HG03571 (cell line): ENCODE results near the gene CCDC85C.

ENCODE experiments used
- ATAC-seq: cut with Tn5 transposase; IDR thresholded peaks from one replicate; pipeline ENCODE4 v1.9.1; 2021; ENCODE audit not compliant: unreplicated experiment

The CCDC85C gene

DNA sequence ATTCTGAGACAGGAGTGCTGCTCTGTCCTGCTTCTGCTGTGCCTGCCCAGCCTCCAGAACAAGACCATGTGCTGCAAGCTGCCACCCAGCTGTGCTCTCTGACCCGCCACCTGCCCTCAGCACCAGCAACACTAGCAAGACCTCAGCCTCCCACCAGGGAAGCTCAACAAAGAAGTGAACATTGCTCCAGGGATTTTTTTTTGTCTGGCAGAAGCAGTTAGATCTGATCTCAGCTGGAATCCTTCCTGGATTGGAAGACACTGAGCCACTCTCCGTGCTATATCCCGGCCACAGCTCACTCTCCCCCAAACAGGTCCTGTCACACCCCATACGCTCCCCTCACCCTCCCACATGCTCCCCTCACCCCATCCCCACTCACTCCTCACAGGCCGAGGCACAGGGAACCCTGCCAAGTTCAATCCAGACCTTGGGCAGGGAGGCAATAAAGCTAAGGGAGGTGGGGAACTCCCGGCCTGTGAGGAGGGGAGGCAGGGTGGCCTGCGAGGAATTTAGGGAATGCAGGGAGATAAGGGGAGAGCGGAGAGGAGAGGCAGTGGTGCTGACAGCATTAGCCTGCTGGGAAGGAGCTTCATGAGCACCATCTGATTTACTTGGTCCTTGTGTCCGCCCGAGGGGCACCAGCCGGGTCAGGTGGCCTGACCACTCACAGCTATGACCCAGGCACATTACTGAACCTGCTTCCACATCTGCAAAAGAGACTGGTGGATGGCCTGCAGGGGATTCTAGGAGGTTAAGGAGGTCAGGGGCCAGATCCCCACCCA is 29.7 kb downstream of the CCDC85C start:
- no peak for ATAC-seq

GRCh38 chr14:99573436-99574098 is 30.4 kb downstream of the CCDC85C start:
- no peak for ATAC-seq

- no peak for ATAC-seq
These were observed 31.0 kb downstream of the CCDC85C start for GRCh38 chr14:99573000-99573330.

DNA sequence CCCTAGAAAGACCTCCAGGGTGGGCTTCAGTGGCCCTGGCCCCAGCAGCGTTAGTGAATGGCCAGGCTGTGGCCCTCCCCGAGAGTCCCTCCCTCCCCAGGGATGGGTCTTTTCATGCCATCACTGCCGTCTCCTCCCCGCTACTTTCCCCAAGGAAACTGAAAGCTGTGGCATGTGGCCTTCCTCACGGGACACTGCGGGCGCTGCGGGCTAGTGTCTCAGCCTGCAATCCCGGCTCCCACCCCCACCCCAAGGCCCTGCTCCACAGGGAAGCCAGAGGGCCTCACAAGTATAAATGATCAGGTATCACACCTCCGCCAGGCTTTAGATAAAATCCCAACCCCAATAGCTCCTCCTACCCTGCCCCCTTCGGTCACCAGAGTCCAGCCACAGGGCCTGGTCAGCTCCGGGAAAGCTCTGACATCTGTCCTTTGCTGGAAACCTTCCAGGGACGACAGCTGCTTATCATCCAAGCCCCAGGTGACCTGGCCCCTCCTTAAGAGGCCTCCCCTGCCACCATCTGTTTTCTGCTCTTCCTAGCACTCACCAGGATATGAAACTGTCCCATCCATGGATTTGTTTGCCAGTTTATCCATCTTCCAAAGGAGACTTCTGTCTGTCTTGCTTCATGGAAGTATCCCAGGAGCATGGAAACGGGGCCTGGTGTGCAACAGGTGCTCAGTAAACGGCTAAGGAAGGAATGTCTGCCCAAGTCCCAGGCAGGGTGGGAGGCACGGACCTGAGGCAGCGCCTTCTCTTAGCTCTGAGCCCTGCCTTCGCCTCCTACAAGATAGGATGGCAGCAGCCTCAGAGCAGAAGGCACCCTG is 31.6 kb downstream of the CCDC85C start:
- no peak for ATAC-seq

DNA sequence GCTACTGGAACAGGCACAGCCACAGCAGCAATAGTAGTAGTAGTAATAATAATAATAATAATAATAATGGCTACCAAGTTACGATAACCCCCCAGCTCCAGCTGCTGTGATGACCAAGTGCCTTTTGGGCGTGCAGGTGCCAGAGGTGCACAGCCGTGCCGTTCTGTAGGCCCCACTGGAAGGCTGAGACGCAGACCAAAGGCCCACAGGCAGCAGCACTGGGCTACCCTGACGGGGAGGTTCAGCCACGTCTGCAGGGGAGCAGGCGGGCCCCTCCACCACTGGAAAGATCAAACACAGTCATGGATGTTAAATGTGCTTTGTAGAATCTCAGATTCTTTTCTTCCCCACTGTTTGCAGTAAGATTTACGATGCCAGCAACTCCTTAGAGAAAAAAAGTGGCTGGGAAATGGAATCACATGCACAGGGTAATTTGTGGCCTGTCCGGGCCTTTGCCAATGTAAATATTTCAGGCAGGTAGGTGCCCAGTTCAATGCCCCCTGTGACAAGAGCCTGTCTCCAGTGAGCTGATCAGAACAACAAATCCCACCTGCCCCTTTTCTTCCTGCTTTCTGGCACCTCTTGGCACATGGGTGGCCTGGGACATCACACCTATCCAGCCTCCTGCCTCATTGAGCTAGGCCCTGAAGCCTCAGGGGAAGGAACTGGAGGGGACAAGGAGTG is 32.6 kb downstream of the CCDC85C start:
- ATAC-seq: no peak

DNA sequence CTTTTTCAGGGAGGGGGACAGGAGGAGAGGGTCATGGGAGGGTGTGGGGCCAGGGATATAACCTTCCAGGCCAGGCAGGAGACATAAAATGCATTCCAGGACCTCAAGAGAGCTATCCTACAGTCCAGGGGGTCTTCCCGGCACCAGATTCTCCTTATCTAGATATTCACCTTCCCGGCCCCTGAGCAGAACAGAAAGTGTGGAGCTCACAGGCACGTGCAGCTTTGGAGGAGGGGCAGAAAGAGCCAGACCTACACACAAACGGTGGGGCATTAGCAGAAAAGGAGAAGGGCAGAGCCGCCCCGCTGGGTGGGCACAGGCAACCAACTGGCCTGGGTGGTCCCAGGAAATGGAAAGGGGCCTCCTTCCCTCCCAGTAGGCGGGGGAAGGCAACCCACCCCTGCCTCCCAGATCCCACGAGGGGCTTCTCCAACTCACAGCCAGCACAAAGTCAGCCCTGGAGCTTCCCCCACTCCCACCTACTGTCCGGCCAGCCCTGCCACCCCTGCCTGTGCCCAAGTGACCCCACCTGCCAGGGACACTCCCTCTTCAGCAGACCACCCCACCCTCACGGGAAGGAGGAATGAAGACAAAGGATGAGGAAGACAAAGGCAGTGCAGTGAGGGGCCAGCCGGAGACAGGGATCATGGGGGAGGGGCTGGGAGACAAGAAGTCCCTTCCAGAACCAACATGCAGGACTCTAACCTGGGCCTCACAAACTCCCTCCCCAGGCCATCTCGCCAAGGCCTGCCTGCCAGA is 33.3 kb downstream of the CCDC85C start:
- ATAC-seq: no peak

GRCh38 chr14:99569725-99570543 is 34.1 kb downstream of the CCDC85C start:
- no peak for ATAC-seq

- ATAC-seq: no peak
These were observed 35.1 kb downstream of the CCDC85C start for GRCh38 chr14:99568567-99569560.

- ATAC-seq: no peak
These were observed 37.3 kb downstream of the CCDC85C start for GRCh38 chr14:99566390-99567354.

DNA sequence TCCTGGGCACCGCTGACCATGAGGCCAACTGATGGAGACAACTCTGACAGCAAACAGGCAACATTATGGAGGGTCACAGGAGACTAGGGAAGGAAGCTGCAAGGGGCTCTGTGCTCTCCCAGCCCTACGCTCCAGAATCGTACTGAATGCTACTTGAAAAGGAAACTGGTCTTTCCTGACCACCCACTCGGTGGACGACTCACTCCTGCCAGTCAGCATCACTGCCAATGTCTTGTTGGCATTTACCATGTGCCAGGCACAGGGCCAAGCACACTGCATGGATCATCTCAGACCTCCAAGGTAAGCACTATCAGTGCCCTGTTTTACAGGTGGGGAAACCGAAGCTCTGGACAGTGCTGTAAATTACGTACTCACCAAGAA is 38.0 kb downstream of the CCDC85C start:
- ATAC-seq: no peak

- no peak for ATAC-seq
These were observed 38.6 kb downstream of the CCDC85C start for GRCh38 chr14:99565383-99565782.

DNA sequence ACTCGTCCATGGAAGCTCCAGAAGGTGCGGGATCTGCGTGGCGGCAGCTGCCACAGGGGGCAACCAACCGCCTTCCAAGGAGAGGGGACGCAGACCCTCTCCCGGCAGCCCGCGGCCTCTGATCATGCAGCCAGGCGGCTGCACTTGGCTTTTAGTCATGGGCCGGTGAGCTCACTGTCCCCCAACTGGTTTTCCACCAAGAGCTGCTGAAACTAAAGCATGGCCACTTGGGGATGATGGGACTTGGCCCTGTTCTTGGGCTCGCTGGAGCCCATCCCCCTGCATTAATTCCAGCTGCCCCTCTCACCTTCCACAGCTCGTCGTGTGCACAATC is 39.1 kb downstream of the CCDC85C start:
- no peak for ATAC-seq

- no peak for ATAC-seq
These were observed 39.6 kb downstream of the CCDC85C start for GRCh38 chr14:99564256-99564925.

DNA sequence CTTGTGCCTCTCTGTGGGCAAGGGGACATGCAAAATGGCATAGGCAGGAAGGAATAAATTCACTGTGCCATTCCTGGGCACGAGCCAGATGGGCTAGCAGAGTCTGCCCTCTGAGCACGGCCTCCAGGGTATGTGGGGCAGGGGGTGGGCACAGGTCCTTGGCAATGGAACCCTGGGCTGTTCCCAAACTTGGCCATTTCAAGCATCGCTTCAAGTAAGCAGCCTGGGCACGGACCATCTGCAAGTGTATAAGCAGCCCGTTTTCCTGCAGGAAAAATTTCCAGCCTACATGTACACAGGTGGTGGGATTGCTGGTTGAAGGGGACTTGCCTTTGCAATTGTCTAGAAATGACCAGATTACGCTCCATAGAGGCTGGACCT is 40.3 kb downstream of the CCDC85C start:
- no peak for ATAC-seq

DNA sequence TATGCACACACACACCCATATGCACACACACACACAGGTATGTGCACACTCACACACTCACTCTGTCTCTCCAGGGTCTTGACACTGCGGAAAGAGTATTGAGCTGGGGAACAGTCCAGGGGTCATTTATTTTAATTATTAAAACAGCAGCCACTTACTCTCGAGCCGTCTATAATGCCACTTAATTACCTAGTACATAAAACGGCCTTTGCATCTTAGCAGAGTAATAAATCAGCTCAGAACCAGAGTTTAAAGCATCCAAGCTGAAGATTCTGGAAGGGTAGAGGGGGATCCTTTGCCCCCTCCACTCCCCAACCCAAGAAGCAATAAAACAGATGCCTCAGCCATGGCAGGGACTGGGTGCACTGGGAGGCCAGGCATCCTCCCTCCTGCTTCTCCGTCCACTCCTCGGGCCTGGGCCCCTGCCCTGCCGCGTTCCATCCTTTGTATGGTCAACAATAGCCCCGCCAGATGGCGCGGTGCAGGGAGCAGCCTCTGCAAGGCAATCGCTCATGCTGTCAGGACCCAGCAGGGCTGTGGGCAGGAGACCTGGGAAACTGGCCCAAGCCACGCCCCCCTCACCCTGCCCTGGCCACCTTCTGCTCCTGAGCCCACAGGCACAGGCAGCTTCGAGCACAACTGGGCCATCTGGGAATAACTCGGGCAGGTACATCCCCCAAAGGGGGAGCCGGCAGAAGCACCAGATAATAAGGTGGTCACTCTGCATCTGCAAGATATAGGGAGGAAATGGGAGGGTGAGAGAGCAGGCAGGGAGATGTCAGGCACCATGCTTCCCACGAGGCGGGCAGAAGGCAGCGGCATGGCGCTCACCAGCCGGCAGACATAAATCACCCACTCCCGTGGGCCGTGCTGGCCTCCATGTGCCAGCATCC is 40.9 kb downstream of the CCDC85C start:
- no peak for ATAC-seq

DNA sequence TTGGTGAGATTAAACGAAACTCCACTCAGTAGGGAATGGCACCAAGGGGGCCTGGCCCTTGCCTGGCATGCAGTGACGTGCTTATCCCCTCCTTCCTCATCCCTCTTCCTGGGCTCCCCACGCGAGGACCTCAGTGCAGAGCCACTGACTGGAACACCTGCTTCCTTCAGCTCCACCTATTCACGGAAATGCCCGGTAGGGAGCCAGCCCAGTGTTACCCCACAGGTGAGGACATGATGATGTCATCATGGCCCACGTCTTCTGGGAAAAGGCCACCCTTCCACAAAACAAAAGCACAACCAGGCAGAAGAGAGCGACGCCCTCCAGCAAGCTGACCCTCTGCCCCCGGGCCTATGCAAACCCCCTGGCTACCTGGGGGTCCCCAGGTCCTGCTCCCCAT is 42.1 kb downstream of the CCDC85C start:
- no peak for ATAC-seq
